Measurements from ENCODE around the gene ZNF768. TPM values are rescaled to one million over a fixed set of nuclear protein-coding genes. Genes with fewer than 3 reads are reported as not detected.

ZNF768 gene
- total and polyA plus RNA-seq, 2 donors (not counting 1 experiment from before 2014, with no cell fraction given), result 24.8 to 36.5 TPM

DNA sequence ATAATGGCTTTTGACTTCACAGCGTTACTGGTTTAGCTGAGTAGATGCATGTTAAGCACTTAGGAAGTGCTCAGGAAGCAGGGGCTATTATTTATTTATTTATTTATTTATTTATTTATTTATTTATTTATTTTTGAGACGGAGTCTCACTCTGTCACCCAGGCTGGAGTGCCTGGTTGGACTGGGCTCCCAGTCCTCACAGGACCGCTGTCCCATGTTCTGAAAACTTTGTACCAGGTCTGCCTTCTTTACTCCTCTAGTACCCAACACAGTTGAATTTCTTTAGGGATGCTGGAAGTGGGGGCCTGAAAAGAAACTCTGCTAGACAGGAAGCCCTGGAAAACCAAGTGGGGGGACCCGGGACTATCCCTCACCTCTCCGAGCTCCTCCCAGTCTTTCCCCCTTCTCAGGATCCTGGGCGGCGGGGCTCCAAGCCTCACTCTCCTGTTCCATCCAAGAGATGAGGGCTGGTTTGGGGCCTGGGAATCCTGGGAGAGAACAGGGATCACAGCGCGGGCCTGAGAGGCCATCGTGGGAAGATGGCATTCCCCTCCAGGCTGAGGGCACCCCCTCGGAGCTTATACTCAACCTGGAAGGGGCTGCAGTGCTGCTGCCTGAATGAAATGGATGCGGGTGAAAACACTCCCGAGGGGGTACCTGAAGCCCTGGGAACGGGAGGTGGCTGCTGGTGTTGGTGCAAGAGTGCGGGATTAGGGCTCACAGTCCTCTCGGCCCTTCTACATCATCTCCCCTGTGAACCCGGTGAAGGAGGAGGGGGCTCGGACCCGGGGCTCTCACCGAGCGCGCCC, 44.5 kb upstream of the ZNF768 start:
- TF ChIP-seq, protein P1, sequence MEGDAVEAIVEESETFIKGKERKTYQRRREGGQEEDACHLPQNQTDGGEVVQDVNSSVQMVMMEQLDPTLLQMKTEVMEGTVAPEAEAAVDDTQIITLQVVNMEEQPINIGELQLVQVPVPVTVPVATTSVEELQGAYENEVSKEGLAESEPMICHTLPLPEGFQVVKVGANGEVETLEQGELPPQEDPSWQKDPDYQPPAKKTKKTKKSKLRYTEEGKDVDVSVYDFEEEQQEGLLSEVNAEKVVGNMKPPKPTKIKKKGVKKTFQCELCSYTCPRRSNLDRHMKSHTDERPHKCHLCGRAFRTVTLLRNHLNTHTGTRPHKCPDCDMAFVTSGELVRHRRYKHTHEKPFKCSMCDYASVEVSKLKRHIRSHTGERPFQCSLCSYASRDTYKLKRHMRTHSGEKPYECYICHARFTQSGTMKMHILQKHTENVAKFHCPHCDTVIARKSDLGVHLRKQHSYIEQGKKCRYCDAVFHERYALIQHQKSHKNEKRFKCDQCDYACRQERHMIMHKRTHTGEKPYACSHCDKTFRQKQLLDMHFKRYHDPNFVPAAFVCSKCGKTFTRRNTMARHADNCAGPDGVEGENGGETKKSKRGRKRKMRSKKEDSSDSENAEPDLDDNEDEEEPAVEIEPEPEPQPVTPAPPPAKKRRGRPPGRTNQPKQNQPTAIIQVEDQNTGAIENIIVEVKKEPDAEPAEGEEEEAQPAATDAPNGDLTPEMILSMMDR (IDR thresholded peaks at IDR 0.05), result no peak
- no peak for TF ChIP-seq EZH2 (IDR thresholded peaks at IDR 0.05; ENCODE audit: borderline replicate concordance, insufficient read depth, low read depth, low read length, poor library complexity, severe bottlenecking)
- H3K36me3 ChIP-seq (replicated peaks in 1 of 2; ENCODE audit: control extremely low read depth in 1 of 2, control insufficient read depth in 1 of 2, extremely low read depth in 1 of 2, insufficient read depth in 2 of 2, low read length in 1 of 2), result no peaks in the 10 kb centered on the region
- no peaks in the 10 kb centered on the region for H3K27me3 Mint-ChIP-seq
- intact Hi-C loops (cut with micrococcal nuclease), result loop anchor here (1.0 kb wide), 1 partner anchor 13 kb away; the partner anchor contains the start of gene ZNF764
- H2AFZ ChIP-seq (ENCODE audit: insufficient read depth, low read depth, low read length, poor library complexity, severe bottlenecking), result peak overlapping the region; percentile 96
- H3K27ac Mint-ChIP-seq, result peak overlapping the region; percentile 95
- ATAC-seq (ENCODE audit: low read depth) (no peak), DNase-seq (no peak)
- peak overlapping the region; percentile 57 to 89 (median 84) for H3K4me3 ChIP-seq (ENCODE audit: control extremely low read depth in 1 of 5, extremely low read depth in 1 of 5, insufficient read depth in 1 of 5, low read depth in 2 of 5, low read length in 4 of 5)
- peaks cover 40% of the 10 kb centered on the region for H3K4me1 Mint-ChIP-seq
- peak overlapping the region; percentile 96 to 97 for H3K27ac ChIP-seq (ENCODE audit: low read length in 2 of 2)
- WGBS (ENCODE audit: insufficient coverage), result 9% methylated on average over 14 of the region's 22 CpGs
- H3K9me3 Mint-ChIP-seq (ENCODE audit: insufficient read depth), result no peaks in the 10 kb centered on the region
- ChIA-PET POLR2A (interaction anchor here (0.6 to 3.0 kb wide), 7 partner anchors 11 to 133 kb away, joined by 3 to 81 read pairs (median 6); partner anchors contain the start of genes PRR14, ZNF764 and ZNF785), CTCF (interaction anchor here (1.2 to 2.8 kb wide), 6 partner anchors 10 to 141 kb away, joined by 3 to 21 read pairs (median 8); partner anchors contain the start of genes DCTPP1, ZNF747 and ZNF764)
- no peaks in the 10 kb centered on the region for H4K20me1 ChIP-seq (ENCODE audit: control insufficient read depth, insufficient read depth, low read length, poor library complexity, severe bottlenecking)
- H3K9ac ChIP-seq (ENCODE audit: low read length), result peak overlapping the region; percentile 94
- H3K9me3 ChIP-seq (ENCODE audit: control extremely low read depth in 1 of 3, control insufficient read depth in 2 of 3, insufficient read depth in 1 of 3, low read length in 2 of 3), result no peaks in the 10 kb centered on the region
- H3K79me2 ChIP-seq (ENCODE audit: control insufficient read depth, insufficient read depth, low read length), result peaks cover 6% of the 10 kb centered on the region
- peak overlapping the region; percentile 91 for H3K4me3 Mint-ChIP-seq
- H3K4me2 ChIP-seq (replicated peaks; ENCODE audit: low read depth, low read length, poor library complexity, severe bottlenecking), result peak overlapping the region; percentile 88
- no peaks in the 10 kb centered on the region for H3K27me3 ChIP-seq (replicated peaks in 1 of 4; ENCODE audit: control extremely low read depth in 1 of 4, control insufficient read depth in 3 of 4, insufficient read depth in 4 of 4, low read length in 3 of 4)
- peaks cover 29 to 43% of the 10 kb centered on the region in 2 donors for H3K4me1 ChIP-seq (ENCODE audit: control insufficient read depth in 2 of 2, insufficient read depth in 2 of 2, low read length in 2 of 2)
